PC-9 (cell line): Measurements from ENCODE around the gene MAST4.

Source experiments
- CTCF ChIP-seq: fragments of 200-600 bp; sonication (generic); conservative IDR thresholded peaks from 2 replicates; pipeline ENCODE4 v1.6.1; 2017; ENCODE audit warnings: mixed run types, antibody characterized with exemption, mild to moderate bottlenecking, moderate library complexity
- EZH2 ChIP-seq: fragments of 200-600 bp; sonication (generic); IDR thresholded peaks from 2 replicates; pipeline ENCODE4 v1.8.0; 2017; ENCODE audit warnings: antibody characterized with exemption, low read depth

DNA sequence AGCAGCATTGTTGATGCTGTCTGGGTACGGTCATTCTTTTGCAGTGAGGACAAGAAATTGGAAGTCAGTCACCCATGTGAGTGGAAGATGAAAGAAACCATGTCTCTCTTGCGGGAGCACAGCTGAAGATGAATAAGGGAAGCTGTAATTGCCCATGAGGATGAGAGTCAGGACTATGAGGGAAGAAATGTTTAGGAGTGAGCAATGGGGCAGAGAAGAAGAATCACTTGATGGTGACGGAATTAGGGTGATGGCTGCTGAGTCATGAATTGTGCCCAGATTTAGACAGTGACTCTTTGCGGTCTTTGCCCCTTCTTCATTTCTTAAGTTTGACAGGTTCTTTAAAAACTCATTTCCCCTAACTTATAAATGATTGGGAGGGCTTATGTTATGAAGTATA lies 183.3 kb downstream of the MAST4 start:
- TF ChIP-seq CTCF = no peak
- no peak for TF ChIP-seq EZH2
